Kasumi-1 (cell line): Measurements from ENCODE around the gene MVK.

Experiments
- DNase-seq, 2 experiments: peaks; one replicate each; lab custom pipeline; 2025; lab: John Stamatoyannopoulos, UW

Gene MVK

DNA sequence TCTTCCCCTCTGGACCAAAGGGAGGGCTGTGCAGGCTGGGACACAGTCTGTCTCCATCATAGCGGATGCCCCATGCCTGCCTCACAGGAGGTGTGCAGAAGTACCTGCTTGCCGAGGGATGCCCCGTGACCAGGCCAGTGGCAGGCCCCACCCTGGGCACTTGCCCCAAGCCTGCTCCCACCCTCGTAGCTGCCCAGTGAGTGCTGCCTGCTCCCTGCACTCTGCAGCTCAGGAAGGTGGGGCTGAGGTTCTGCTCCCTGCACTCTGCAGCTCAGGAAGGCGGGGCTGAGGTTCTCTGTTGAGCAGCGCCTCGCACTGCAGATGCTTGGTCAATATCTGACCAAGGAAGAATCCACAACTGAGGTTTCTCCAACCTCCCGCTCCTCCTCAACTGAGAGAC lies 7.2 kb upstream of the MVK start:
- DNase-seq, result no peak

DNA sequence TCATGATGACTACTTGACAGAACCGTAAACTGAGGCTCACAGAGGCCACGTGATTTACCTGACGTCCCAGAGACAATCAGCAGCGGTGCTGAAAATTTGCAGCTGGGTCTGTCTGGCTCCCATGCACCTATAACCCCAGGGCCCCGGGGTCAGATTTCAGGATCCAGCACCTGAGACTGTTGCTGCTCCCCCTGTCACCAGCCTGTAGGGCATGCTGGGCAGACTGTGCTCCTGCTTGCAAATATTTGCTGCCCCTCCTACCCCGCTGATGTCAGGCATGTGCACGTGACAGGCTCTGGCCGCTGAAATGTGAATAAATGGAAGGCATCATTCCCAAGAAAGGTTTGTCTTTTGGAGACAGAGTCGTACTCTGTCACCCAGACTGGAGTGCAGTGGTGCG lies 6.3 kb upstream of the MVK start:
- DNase-seq, result no peak

DNA sequence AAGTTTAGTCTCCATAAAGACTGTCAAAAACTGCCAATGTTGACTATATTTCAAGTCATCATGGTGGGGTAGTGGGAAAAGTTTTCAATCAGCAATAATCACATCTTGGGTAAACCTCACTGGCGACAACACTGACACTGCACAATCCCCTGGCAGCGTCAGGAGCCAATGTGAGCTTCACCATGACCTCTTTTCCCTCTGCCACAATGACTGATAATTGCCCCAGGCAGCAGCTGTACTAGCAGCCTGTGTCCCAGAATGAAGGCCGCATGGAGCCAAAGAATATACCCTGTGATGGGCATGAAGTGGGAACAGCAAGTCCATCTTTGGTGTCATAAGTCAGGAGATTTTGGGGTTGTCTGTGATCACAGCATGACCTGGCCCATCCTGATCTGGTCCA lies 5.6 kb upstream of the MVK start:
- no peak for DNase-seq

DNA sequence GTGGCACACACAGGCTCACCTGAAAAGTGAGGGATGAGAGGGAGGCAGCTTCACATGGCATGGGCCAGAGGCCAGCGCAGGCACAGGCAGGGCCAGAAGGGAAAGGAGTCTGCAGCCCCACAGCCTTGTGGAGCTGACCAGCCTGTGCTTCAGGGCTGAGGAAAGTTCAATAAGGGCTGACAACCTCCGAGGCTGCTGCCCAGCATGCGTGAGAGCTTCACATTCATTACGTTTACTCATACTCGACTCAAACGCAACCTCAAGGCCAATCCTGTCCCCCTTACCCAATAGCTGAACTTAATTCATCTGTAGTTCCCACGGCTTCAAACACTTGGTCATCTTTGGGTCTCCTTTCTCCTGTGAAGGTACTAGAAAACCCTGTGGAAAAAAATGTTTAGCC lies 5.1 kb upstream of the MVK start:
- DNase-seq, result no peak

DNA sequence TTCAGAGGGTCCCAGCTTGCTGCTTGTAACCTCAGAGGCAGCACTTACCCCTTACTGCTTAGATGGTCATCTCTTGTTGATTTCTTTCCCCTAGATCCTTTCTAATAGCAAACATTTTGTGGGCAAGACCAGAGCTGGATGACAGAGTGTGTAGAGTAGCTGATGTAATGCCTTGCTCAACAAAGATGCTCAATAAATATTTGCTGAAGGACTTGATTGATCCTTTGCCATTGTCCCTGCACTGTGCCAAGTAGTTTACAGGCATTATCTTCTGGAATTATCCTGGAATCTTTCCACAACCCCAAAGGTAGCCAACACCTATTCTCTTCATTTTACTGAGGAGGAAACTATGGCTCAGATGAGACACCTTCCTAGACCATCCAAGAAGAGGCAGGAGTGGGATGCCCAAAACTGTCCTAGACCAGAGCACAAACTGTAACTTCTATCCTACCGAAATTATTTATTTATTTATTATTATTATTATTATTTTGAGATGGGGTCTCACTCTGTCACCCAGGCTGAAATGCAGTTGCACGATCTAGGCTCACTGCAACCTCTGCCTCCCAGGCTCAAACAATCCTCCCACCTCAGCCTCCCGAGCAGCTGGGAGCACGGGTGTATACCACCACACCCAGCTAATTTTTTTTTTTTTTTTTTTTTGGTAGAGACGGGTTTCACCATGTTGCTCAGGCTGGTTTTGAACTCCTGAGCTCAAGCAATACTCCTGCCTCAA lies 1.7 kb upstream of the MVK start:
- no peak for DNase-seq

DNA sequence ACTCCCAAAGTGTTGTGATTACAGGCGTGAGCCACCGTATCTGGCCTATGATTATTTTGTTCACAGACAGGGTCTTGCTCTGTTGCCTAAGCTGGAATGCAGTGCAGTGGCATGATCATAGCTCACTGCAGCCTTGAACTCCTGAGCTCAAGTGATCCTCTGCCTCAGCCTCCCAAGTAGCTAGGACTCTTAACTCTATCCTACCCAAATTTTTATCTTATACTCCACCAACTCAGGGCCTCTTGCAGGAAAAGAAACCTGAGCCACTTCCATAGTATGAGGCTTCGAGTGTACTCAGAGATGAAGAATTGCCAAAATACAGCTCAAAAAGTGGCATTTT lies 1.1 kb upstream of the MVK start:
- no peak for DNase-seq

DNA sequence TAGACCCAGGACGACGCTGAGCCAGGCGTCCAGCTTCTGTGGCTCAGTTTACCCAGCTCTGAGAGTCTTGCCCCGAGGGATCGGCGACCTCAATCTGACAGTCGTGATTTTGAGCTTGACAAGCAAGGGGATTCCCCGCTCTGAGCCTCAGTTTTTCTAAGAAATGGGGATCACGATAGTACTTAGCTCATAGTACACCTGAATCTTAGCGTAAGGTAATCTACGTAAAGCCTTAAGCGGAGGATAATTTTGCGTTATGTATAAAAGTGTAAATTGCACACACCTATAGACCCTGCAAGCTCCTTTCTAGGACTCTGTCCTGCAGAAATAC lies 285 bp downstream of the MVK start:
- no peak for DNase-seq

DNA sequence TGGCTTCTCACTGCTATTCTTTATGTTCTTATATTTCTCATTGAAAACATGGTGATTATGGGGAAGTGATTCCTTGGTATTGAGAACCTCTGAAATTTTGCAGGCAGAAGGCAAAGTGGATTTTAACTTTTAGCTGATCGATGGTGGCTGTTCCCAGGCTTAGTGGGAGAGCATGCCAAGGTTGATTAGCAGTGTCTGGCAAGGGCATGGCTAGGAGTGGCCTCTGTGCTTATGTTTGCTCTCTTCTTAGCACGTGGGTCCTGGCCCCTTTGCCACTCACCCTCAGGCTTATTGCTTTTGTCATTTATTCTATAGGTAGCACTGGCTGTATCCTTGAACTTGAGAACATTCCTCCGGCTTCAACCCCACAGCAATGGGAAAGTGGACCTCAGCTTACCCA lies 2.1 kb downstream of the MVK start:
- DNase-seq, result no peak

DNA sequence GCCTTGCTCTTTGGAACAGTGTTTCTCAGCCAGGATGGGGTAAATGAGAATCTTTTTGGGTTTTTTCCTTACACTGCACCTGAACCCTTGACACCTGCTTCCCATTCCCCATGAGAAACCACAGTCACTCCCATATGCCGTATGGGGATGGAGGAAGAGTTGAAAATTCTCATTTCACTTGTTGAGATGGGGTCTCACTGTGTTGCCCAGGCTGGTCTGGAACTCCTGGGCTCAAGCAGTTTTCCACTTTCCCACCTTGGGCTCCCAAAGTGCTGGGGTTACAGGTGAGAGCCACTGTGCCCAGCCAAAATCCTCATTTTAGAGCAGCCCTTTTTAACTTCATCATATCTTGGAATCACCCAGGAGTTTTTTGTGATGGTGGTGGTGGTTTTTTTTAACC lies 3.7 kb downstream of the MVK start:
- DNase-seq, result no peak

DNA sequence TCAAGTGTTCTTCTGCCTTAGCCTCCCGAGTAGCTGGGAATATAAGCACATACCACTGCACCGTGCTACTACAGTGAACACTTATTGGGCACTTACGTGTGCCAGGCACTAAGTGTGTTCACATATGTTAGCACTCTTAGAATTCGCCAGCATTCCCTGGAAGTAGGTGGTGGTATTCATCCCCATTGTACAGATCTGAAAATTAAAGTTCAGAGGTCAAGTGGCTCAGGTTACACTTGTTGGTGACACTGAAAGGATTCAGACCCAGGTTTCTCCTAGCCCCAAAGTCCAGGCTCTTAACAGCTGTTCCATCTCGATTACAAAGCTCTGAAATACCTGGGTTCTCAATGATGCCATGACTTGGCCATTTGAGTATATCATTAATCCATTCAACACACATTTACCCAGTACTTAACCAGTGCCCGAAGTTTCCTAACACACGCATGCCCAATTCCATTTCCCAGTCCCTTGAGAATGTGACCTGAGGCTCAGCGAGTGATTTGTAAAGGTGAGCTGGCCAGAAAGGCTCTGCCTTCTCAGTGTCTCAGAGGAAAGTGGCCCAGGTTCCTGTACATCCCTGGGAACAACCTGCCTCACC lies 4.8 kb downstream of the MVK start:
- no peak for DNase-seq

DNA sequence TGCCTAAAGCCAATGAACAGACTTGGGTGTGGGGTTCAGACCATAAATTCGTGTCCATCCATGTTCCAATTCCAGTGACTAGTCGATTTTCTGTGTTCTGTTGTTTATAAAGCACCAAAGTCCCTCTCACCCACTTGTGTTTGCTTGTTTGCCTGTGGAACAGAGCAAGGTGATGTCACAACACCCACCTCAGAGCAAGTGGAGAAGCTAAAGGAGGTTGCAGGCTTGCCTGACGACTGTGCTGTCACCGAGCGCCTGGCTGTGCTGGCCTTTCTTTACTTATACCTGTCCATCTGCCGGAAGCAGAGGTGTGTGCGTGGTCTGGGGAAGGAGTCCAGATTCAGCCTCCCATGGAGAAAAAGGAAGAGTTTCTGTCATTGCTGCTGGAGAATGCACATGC lies 6.0 kb downstream of the MVK start:
- no peak for DNase-seq

DNA sequence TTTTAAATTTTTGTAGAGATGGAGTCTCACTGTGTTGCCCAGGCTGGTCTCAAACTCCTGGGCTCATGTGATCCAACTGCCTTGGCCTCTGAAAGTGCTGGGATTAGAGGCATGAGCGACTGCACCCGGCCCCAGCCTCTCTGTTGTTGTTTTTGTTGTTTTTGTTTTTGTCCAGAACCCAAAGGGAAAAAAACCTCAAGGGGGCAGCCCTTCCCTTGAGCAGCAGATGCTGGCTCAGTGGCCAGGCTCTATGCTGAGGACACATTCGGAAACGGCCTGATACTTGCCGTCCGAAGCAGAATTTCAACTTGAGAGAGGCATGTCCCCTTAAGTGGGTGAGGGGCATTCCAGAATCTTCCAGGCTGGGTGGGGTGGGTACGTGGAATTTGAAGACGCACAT lies 6.7 kb downstream of the MVK start:
- no peak for DNase-seq

DNA sequence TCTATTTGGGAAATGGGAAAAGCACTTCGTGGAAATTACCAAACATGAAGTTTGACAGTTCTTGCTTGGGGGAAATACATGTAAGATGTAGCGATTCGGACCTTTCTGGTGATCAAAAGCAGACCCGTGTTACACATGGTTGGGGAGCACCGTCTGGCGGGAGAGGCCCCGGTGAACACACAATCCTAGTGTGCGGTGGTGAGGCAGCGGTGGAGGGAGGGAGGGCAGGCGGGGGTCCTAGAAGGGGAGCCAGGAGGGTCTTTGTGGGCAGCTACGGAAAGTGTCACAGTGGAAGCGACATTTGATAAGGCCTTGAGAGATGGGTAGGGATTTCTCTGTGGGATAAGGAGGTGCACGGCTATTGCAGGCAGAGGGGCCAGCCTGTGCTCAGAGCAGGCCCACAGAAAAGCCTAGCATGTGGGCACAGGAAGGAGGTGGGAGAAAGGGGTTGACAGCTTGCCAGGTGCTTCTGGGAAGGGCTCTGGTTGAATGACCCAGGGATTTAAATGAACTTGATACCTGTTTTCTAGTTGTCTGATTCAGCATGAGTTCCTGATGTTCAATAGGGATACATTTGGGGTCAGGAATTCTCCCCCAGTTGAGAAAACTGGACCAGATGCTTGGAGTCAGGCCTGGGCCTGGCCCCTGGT lies 7.2 kb downstream of the MVK start:
- no peak for DNase-seq

DNA sequence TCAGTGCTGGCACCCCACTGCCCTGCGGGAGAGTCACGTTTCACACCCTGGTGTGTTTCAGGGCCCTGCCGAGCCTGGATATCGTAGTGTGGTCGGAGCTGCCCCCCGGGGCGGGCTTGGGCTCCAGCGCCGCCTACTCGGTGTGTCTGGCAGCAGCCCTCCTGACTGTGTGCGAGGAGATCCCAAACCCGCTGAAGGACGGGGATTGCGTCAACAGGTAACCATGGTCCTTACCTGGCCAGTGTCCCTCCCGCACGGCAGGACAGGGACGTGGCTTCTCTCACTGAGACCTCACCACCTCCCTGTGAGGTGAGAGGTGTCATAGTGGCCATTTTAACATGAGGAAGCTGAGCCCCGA lies 7.7 kb downstream of the MVK start:
- DNase-seq, result no peak

DNA sequence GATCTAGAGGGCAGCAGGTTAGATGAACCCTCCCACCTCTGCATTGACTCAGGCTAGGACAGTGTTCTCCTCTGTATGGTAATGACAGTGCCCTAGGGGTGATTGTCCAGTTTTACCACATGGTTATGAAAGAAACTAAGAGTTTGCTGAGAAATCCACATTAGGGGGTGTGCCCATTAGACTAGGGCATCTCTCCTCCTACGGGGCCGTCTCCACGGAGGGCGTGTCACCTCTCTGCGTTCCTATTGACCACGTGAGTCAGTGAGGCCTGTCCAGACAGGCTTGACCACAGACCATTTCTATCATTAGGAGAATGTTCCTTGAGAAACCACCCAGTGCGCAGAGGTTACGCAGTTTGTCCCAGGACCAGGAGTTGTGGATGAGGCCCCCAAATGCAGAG lies 8.3 kb downstream of the MVK start:
- DNase-seq, result no peak

DNA sequence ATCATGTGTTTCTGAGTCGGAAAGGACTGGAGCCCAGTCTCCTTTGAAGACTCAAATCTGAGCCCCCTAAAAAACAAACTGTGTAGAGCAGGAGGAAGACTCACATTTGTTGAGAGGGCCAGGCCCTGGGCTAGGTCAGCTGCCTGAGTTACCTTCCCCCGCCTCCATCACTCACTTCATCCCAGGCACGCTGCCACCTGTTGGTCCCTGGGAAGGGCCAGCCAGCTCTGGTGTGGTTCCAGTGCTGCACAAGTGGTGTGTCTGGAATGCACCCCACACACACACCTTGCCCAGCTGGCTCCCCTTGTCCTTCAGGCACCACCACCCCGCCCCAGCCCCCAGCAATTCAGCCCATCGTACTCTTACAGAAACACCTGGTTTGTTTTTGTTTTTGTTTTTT lies 9.0 kb downstream of the MVK start:
- no peak for DNase-seq

DNA sequence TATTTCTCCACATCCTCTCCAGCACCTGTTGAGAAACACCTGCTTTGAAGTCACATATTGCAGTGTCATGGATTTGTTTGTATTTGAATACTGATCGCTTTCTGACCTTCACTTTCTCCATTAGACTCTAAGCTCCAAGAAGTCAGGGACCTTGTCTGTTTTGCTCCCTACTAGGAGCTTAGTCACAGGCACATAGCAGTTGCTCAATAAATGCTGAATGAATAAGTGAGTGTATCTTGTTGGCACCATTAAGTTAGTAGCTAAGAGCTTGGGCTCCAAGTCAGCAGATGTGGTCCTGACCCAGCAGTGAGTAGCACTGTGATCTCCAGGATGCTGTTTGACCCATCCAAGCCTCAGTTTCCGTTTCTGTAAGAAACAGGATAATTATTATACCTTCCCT lies 10.1 kb downstream of the MVK start:
- DNase-seq, result no peak

DNA sequence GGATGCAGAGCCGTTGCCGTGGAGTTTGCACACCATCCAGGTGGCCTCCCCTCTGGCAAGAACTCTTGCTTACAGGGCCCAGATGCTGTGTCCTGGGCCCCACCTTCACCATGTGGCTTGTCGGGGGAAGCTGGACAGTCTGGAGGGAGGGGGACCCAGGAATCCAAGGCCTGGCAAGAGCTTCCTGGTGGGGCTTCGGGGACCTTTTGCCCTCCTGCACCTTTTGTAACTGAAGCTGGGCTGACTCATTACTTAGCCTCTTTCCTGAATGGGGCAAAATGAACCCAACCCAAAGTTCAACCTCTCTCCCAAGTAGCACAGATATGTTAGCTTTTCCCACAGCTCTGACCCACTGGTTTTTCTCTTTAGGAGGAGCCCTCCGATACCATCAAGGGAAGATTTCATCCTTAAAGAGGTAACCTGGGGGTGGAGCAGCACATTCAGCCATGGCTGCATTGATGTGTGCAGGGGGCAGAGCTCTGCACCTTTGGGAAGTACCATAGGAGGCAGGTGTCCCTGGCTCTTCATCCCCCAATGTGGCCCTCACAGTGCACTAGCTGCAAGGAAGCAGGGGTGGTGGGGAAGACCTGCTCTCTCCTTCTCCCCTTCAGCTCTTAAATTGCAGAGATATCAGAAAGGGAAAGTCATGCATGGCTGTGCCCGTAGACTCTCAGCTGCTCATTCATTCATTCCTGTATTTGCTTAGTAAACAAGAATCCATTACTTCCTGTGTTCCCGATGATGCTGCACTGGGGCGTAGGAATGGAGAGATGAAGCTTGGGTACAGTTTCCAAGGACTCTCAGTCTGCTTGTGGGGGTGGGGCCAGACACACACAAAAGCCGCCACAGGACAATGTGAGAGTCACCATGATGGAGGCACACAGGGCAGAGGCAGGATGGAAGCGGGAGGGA lies 13.0 kb downstream of the MVK start:
- DNase-seq, result no peak

DNA sequence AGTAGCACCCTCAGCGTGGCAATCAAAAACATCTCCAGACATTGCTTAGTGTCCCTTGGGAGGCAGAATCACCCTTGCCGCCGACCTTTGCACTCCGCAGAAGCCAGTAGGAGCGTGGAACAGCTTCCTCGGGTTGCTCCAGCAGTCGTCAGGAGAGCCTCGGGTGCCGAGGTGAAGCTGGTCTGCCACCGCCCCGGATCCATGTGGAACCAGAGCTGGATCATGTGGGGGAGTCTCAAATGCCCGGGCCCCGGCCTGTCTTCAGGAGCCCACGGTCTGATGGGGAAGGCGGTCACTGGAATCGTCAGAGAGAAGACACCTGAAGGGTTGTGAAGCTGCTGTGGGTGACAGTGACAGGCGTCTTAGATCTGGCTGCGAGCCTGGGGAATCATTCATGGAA lies 14.3 kb downstream of the MVK start:
- no peak for DNase-seq

DNA sequence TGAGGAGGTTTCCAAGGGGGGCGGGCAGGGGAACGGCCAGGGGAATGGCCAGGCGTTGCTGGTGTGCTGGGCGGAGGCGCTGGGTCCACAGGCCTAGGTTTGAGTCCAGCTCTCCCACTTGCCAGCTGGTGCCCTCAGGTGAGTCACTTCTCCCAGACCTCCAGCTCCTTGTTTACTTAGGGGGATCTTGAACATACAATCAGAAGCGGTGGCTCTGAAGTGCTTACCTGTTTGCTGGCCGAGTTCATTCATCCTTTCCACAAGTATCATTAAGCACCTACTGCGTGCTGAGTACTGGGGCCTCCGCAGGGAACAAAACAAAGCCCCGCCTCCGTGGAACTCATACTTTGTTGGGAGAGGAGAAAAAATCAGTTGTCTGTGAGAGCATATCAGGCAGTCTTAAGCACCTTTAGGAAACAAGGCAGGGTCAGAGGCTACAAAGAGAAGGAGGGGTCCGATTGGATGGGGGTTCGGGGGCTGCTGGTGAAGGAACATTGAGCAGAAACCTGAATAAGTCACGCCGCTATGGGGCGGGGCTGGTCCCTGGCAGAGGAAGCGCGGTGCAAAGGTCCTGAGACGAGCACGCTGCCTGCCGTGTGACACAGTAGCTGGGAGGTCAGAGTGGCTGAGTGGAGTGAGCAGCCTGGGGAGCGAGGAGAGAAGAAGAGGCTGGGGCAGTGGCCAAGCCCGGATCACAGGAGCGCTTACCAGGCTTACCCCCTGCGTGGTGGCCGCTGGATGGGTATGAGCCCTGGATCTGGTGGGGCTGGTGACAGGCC lies 15.1 kb downstream of the MVK start:
- no peak for DNase-seq

DNA sequence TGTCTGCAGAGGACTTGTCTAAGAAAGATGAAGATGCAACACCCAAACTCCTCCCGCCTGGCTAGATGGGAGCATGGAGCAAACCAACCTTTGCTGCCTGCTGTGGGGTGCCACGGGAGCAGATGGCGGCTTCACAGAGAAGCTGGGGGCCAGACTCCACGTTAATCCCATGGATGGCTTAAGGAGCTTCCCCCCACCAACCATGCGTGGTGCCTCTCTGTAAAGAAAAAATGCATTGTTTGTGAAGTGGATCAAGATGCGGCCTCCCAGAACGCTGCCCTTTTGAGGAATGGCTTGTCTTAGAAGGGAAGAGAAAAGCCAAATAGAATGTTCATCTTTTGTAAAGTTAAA lies 15.6 kb downstream of the MVK start:
- no peak for DNase-seq

DNA sequence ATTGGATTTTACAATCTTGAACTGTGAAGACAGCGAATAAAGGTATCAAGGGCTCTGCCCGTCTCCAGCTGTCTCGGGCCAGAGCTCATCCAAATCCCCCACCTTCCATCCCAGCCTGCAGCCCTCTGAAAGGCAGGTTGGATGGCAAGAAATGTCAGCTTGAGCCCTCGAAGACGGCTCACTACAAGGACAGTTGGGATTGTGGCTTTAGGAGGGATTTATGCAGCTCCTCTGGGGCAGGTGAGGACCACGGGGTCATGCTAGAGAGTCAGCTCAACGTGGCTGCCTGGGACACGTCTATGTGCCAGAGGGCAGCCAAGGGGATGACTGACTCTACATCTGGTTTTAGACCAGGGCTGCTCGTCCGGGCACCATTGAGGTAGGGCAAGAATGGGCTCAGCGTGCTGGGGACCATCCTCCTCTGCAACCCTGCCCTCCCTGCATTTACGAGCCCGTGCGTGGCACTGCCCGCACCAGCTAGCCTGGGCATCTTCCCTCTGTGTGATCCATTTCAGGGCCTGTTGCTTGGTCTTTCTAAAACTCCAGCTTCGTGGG lies 16.2 kb downstream of the MVK start:
- no peak for DNase-seq
